G401 (cell line): ENCODE data around the gene ETV3L. TPM values are rescaled to one million over a fixed set of nuclear protein-coding genes. Genes with fewer than 3 reads are reported as not detected.
"Not testable (repeated sequence)": the region's sequence is repeated elsewhere in the genome, so short reads cannot be mapped to it uniquely, and the experiment has no call there.

ENCODE experiments used
- DNase-seq: peaks from one replicate; pipeline ENCODE4 v3.0.0-alpha.2; 2015; ENCODE audit warnings: low spot score
- in situ Hi-C: cut with HindIII; loops from 2 replicates; pipeline ENCODE4 v1.10.0; 2016; ENCODE audit warnings: low sequenced_read_pairs, mixed read lengths
- total RNA-seq: library from RNA; depleted of rRNA; stranded (reverse); fragments of >200 nt; shearing (Covaris generic); gene quantifications from 2 replicates; pipeline ENCODE4 v1.2.3, GENCODE V29; 2014

Gene ETV3L
- total RNA-seq, 1 experiment from 2014 or later: not detected

DNA sequence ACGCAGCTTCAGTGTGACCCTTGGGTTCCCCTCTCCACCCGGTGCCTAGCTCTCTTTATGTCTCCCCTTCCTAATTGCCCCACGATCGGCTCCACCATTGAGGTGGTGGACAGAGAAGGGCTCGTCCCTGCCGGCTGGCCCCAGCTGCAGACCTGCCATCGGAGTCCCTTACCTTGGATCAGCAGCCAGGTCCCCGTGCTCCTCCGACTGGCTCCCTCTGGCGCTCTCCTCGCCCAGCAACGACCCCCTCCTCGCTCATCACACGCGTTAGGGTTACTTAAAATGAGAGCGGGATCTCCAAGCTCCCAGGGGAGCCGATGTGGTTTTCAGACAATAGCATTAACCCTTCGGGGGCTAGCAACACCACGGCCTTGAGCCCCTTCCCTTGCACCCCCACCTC is 8.1 kb upstream of the ETV3L start:
- in situ Hi-C loops: no loop called here
- DNase-seq: no peak

GRCh38 chr1:157106813-157107189 is 7.2 kb upstream of the ETV3L start:
- in situ Hi-C loops: no loop called here
- DNase-seq: no peak

DNA sequence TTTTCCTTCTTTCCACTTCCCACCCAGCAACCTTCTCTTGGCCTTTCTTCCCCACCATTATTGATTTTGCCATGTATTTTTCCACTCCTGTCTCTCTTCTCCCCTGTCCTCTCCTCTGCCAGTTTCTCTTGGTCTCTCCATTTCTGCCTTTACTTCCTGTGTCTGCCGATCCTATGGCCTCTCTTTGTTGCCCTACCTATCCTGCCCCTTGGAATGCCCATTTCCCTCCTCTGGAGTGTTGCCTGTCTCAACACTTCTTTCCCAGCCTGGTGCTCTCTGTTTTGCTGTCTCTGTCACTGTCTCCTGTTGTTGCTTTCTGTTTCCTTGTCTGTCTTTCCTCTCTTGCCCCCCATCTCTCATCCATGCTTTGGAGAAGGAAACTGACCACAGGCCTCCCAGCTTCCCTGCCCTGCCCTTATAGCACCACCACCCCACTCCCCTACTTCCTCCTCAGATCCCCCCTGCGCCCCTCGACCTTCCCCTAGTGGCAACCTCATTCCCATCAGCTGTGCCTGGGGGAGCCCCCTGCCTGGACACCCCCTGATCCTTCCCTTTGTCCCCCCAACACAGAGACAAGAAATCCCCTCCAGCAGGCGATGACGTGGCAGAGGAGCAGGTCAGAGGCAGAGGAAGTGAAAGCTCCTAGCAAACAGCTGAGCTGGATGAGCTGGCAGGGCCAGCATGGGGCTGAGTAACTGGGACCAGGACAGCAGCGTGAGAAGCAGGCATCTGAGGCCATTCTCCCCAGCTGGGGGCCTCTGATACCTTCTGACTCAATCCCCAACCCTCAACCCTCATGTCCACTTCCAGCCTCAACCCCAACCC is 6.6 kb upstream of the ETV3L start:
- in situ Hi-C loops: no loop called here
- no peak for DNase-seq

DNA sequence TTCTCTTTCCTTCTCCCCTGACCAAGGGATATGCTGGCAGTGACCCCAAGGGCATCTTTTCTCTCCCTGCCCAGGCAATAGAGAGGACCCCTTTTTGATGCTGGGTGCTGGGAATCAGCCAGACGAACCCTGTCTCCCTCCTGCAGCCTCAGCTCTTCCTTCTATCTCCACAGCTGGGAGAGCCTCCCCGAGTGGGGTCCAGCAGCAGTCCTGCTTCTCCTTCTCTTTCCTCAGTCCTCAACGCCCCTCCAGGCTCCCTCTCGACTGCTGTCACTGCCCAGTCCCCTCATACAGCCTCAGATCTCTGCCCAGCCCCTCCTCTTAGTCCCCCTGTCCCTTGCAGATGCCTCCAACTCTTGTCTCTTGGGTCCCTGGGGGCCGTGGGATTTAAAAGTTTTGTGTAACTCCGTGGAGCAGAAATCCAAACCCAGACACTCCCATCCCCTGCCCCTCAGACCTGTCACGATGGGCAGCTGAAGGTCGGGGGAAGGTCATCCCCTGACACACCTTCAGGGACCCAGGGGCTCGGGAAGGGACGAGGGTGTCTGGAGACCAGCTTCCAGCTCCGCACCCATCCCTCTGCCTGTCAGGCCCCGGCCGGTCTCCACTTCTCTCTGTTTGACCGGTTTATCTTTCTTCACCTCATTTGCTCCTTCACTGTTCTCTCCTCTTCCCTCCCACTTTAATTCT is 5.8 kb upstream of the ETV3L start:
- in situ Hi-C loops: no loop called here
- no peak for DNase-seq

GRCh38 chr1:157104598-157105293 is 5.1 kb upstream of the ETV3L start:
- in situ Hi-C loops: no loop called here
- no peak for DNase-seq

DNA sequence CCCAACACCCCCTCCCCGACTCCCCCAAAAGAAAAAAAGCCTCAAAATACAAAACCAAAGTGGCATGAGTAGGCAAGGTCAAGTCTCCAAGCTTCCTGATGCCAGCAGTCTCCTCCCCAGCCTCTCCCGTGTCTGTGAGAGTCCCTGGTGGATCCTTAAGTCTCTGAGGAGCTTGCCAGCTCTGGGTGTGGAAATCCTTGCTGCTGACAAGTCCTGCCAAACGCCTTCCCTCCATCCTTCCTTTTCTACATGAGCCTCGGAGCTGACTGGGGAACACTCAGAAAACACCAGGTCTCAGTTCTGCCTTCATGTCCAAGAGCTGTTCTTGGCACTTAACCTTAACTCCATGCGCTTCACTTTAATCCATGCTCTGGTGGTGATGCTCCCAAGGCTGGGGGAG is 3.7 kb upstream of the ETV3L start:
- in situ Hi-C loops: no loop called here
- DNase-seq: no peak

- in situ Hi-C loops: no loop called here
- DNase-seq: no peak
Measured at GRCh38 chr1:157101149-157101548, 1.5 kb upstream of the ETV3L start.

DNA sequence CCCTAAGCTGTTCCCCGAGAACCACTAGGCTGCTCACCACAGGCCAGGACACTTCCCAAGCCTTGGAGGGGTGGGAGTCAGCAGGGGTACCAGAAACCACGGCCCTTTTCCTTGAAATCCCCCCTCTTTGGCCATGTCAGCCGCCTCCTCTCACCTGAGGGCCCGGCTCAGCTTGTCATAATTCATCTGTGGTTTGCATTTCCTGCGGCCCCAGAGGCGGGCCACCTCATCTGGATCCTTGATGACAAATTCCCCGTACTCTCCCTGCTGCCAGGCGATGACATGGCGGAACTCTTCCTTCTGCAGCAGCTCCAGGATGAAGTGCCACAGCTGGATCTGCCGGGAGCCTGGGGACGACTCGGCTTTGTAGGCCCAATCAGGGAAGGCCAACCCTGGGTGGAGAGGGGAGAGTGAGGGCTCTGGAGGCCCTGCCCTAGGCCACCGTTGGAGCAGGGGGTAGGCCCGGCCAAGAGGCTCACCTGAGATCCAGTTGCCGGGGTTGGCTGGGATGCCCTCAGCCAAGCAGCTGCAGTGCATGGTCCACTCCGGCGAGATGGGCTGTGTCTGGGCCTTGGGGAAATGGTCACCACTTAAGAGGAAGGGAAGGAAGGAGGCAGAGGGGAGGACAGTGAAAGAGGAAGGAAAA is 498 bp downstream of the ETV3L start:
- DNase-seq, in situ Hi-C loops: not testable (repeated sequence)

DNA sequence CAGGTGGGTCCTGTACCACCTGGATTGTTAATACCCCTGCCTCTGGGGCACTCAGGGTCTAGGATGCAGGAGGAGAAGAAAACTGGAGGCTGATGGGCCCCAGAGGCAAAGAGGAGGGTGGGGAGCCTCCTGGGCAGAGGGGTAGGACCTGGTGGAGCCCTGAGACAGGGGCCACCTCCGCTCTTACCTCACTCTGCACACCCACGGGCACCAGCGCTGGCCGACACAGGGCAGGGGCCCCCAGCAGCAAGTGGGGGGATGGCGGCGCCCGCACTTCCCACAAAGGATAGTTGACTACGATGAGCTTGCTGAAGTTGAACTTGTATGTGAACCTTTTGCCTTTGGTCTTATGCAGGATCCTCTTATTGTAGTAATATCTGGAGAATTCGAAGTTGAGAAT is 1.1 kb downstream of the ETV3L start:
- DNase-seq: no peak
- in situ Hi-C loops: no loop called here

GRCh38 chr1:157097692-157098091 is 1.9 kb downstream of the ETV3L start:
- DNase-seq: no peak
- in situ Hi-C loops: no loop called here

- no peak for DNase-seq
- in situ Hi-C loops: no loop called here
Measured at GRCh38 chr1:157096881-157097280, 2.7 kb downstream of the ETV3L start.

DNA sequence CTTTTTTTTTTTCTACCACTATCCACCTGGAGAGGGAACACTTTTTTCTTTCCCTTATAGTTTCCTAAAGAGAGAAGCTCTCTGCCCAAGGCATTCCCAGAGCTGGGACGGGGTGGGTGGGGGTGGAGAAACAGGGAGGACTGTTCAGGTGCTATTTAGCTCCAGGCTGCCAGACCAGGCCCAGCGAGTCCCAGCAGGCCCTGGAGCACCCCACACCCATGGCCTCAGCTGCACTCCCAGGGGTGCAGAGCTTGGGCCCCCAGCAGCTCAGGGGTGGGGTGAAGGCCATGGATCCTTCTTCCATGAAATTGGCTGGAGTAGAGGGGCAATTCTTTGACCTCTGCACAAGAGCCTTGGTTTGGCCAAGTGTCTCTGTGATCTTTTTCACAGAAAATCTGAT is 4.1 kb downstream of the ETV3L start:
- in situ Hi-C loops: no loop called here
- DNase-seq: no peak

- no peak for DNase-seq
- in situ Hi-C loops: no loop called here
Measured at GRCh38 chr1:157095091-157095490, 4.5 kb downstream of the ETV3L start.

GRCh38 chr1:157092831-157093230 is 6.8 kb downstream of the ETV3L start:
- in situ Hi-C loops: no loop called here
- peak; percentile 55 for DNase-seq

- in situ Hi-C loops: no loop called here
Measured at GRCh38 chr1:157091668-157092273, 7.8 kb downstream of the ETV3L start.

DNA sequence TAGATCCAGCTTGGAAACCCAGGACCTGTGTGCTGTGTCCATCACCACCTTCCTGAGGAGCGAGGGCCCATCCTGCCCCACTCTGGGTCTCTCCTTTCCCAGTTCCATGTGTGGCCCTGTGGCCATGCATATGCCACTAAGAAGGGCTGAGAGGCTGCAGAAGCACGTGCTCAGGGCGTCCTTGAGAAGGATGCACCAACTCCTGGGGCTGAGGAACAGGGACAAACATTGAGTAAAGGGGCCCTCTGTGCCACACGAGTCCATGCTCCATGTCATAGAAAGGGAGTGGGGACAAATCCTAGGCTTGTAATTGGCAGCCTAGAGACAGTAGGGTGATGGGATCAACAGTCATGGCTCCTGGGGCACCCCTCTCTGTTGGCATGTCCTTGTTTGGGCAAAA is 8.4 kb downstream of the ETV3L start:
- no peak for DNase-seq
- in situ Hi-C loops: no loop called here

More at GRCh38 chr1:157091668-157092273, 7.8 kb downstream of the ETV3L start:
- DNase-seq: no peak

DNA sequence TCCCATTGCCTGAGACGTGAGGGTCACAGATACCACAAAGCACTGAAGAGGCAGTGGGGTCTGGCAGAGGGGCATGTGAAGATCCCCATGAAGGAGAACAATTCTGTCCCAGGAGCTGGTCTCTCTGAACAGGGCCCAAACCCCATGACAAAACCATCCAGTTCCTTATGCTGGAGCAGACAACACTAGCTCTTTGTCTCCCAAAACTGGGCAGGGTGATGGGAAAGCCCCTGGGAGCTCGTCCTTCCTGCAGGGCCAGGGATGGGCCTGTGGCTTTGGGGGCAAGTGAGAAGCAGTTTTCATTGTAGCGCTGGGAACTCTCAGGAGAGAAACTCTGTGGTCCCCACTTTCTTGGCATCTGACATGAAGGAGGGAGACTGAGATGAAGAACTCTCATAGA is 8.8 kb downstream of the ETV3L start:
- in situ Hi-C loops: no loop called here
- DNase-seq: no peak

DNA sequence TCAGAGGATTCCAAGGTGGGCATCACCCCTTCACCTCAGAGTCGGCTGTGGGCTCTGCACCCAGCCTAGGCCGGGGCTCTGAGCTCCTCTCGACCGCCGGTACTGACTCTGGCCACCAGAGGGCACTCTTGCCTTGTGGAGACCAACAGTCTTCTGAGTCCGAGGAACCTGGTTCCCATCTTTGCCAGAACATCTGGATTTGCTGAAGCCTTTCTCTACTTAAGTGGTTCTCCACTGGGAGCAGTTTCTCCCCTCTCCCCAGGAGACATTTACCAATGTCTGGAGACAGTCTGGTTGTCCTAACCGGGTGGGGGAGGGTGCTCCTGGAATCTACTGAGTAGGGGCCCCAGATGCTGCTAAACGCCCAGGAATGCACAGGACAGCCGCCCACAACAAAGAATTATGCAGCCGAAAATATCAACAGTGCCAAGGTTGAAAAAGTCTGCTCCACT is 9.4 kb downstream of the ETV3L start:
- in situ Hi-C loops: no loop called here
- DNase-seq: peak; percentile 83

DNA sequence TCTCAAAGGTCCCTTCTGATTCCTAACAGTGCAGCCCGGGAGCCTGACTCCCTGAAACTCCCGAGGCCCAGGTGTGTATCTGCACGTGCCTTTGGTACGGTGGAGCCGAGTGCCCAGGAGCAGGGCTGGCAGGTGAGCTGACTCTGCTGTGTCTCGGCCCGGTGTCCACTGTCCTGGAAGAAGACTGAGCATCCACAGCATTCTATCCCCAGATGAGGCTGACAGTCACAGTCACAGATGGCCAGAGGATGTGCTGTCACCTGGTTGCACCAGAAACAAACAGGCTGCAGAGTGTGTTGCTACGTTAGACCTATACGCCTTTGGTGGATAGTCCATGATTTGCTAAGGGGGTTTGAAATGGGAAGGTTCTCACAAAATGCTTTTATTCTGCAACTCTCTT is 9.8 kb downstream of the ETV3L start:
- no peak for DNase-seq
- in situ Hi-C loops: no loop called here
